HepG2 (cell line): Measurements from ENCODE around the gene NSUN2. TPM values are rescaled to one million over a fixed set of nuclear protein-coding genes. Genes with fewer than 3 reads are reported as not detected.

ENCODE experiments used
- ATAC-seq: fragments of 200-7000 bp; cut with Tn5 transposase; 3 replicates; pipeline ENCODE4 v1.9.1; 2020; ENCODE audit warnings: mild to moderate bottlenecking, moderate library complexity
- BruUV-seq: library from RNA; stranded (reverse); fragments of 400-500 nt; replicated peaks from 2 replicates; lab custom pipeline; 2021; lab: Mats Ljungman, UMichigan
- CTCF ChIA-PET: fragments of 300-600 bp; formaldehyde crosslinking; extraction: SDS; loops from one replicate; lab custom pipeline; 2021; ENCODE audit warnings: low total read pairs, inconsistent platforms, low intra/inter-chr PET ratio; lab: Yijun Ruan, JAX
- POLR2A ChIA-PET: fragments of 350-600 bp; sonication (Branson Sonifier 250); formaldehyde crosslinking; loops from one replicate; lab custom pipeline; 2020; ENCODE audit warnings: antibody characterized with exemption, inconsistent platforms; lab: Yijun Ruan, JAX
- DNase-seq: peaks from one replicate; pipeline ENCODE4 v3.0.0-alpha.2; 2015; ENCODE audit warnings: low spot score
- FAIRE-seq: peaks from 3 replicates; lab custom pipeline; 2011; peaks lifted over from hg19 to GRCh38; lab: Jason Lieb, UNC
- H2AFZ ChIP-seq: one replicate; pipeline ENCODE4 v1.6.1; 2011; ENCODE audit warnings: low read length, inconsistent platforms
- H3K27ac ChIP-seq: fragments of 300-600 bp; 3 replicates; pipeline ENCODE4 v1.8.0; 2011; ENCODE audit warnings: mixed run types, mild to moderate bottlenecking, mixed read lengths, low read length, inconsistent platforms; ENCODE audit not compliant: insufficient read depth; ENCODE audit errors: extremely low read length
- H3K27me3 ChIP-seq, 2 experiments: fragments of 200-600 bp in 1 of 2; 2 replicates in 1 of 2; 3 replicates in 1 of 2; pipeline versions ENCODE4 v1.6.0 to v1.8.0; 2011; ENCODE audit warnings: low read length in 2 of 2, mild to moderate bottlenecking in 2 of 2, moderate library complexity in 2 of 2, inconsistent platforms in 1 of 2; ENCODE audit not compliant: insufficient read depth in 2 of 2, control insufficient read depth in 1 of 2
- H3K36me3 ChIP-seq, 2 experiments: fragments of 200-600 bp in 1 of 2; replicated peaks in 1 of 2; 2 replicates in 1 of 2; 3 replicates in 1 of 2; pipeline versions ENCODE4 v1.5.1 to v1.8.0; 2011; ENCODE audit warnings: low read length in 2 of 2, inconsistent platforms in 1 of 2; ENCODE audit not compliant: insufficient read depth in 2 of 2, control insufficient read depth in 1 of 2
- H3K4me1 ChIP-seq: 2 replicates; pipeline ENCODE4 v1.5.1; 2012; ENCODE audit warnings: low read length, inconsistent platforms; ENCODE audit not compliant: insufficient read depth
- H3K4me2 ChIP-seq: 2 replicates; pipeline ENCODE4 v1.6.0; 2011; ENCODE audit warnings: low read depth, low read length, inconsistent platforms
- H3K4me3 ChIP-seq, 3 experiments: fragments of 200-600 bp in 1 of 3; sonication (generic), shearing (Covaris generic) in 1 of 3; replicated peaks in 1 of 3; 2 replicates each; pipeline ENCODE4 v1.5.1; 2011 to 2016; ENCODE audit warnings: low read length in 3 of 3, inconsistent platforms in 2 of 3, low read depth in 2 of 3, mild to moderate bottlenecking in 2 of 3, control low read depth in 1 of 3, mixed read lengths in 1 of 3; ENCODE audit not compliant: insufficient read depth in 1 of 3
- H3K79me2 ChIP-seq: one replicate; pipeline ENCODE4 v1.6.1; 2011; ENCODE audit warnings: low read length, inconsistent platforms; ENCODE audit not compliant: insufficient read depth
- H3K9ac ChIP-seq: 2 replicates; pipeline ENCODE4 v1.6.0; 2011; ENCODE audit warnings: mild to moderate bottlenecking, low read depth, low read length, inconsistent platforms; ENCODE audit not compliant: insufficient read depth
- H3K9me3 ChIP-seq: 2 replicates; pipeline ENCODE4 v1.5.1; 2012; ENCODE audit warnings: mild to moderate bottlenecking, low read length
- H4K20me1 ChIP-seq: 2 replicates; pipeline ENCODE4 v1.6.0; 2011; ENCODE audit warnings: inconsistent platforms, mild to moderate bottlenecking, low read length, moderate library complexity; ENCODE audit not compliant: insufficient read depth
- RXRB ChIP-seq: IDR thresholded peaks from 2 replicates; pipeline ENCODE4 v1.6.1; 2016; ENCODE audit warnings: borderline replicate concordance, missing genetic modification reagents, missing compliant biosample characterization
- TCF12 ChIP-seq, 2 experiments: fragments of 450-650 bp in 1 of 2; sonication (generic) in 1 of 2; formaldehyde crosslinking in 1 of 2; IDR thresholded peaks; 2 replicates each; pipeline versions ENCODE4 v1.6.1 to v1.8.0; 2017 to 2022; ENCODE audit warnings: antibody characterized with exemption in 1 of 2, mild to moderate bottlenecking in 1 of 2, missing genetic modification reagents in 1 of 2, moderate library complexity in 1 of 2
- ZMYM4 ChIP-seq: sonication (generic); formaldehyde crosslinking; IDR thresholded peaks from 2 replicates; pipeline ENCODE4 v1.8.1; 2023; ENCODE audit warnings: mild to moderate bottlenecking, missing genetic modification reagents
- ZNF136 ChIP-seq: sonication (generic); formaldehyde crosslinking; IDR thresholded peaks from 2 replicates; pipeline ENCODE4 v1.8.1; 2022; ENCODE audit warnings: low read depth, mild to moderate bottlenecking, moderate library complexity, missing genetic modification reagents
- WGBS: methylation state at CpG from one replicate; pipeline ENCODE4 v1.1.6; 2017; ENCODE audit warnings: low lambda C conversion rate; 5-methylcytosine and 5-hydroxymethylcytosine counted together
- in situ Hi-C: cut with HindIII; loops from 2 replicates; pipeline ENCODE4 v1.10.0; 2017; ENCODE audit warnings: low pct_unique_long_range_greater_than_20kb; ENCODE audit not compliant: extremely low pct_ligation_motif_present
- intact Hi-C: fragments of 100-400 bp; cut with micrococcal nuclease; formaldehyde crosslinking; loops from one replicate; pipeline ENCODE4 v1.10.0; 2022; ENCODE audit not compliant: unreplicated experiment
- polyA plus RNA-seq, 8 experiments: library from polyadenylated mRNA; depleted of rRNA in 3 of 8; stranded (reverse) in 7 of 8; unstranded in 1 of 8; fragments of >200 nt; fragmentation: Illumina TruSeq in 4 of 8; extraction: Trizol in 4 of 8; gene quantifications; 2 replicates each; pipeline versions ENCODE4 v1.2.1 to v1.2.3, GENCODE V29; 2011 to 2016; ENCODE audit warnings: low read depth in 4 of 8, missing spikeins in 1 of 8, mixed read lengths in 1 of 8; ENCODE audit not compliant: insufficient read depth in 1 of 8
- total RNA-seq, 5 experiments: library from RNA; depleted of rRNA; stranded (reverse); fragments of >200 nt; fragmentation: Illumina TruSeq; extraction: Trizol; gene quantifications; 2 replicates each; pipeline ENCODE4 v1.2.3, GENCODE V29; 2016; ENCODE audit warnings: low read depth in 1 of 5
- TF ChIP-seq, protein P1 (sequence below): sonication (generic); formaldehyde crosslinking; IDR thresholded peaks from 2 replicates; pipeline ENCODE4 v1.4.0; 2020; ENCODE audit warnings: missing genetic modification reagents, low read depth, mild to moderate bottlenecking, borderline replicate concordance
- TF ChIP-seq, protein P2 (sequence below): sonication (generic); formaldehyde crosslinking; IDR thresholded peaks from 2 replicates; pipeline ENCODE4 v1.9.0; 2021; ENCODE audit warnings: missing genetic modification reagents, mild to moderate bottlenecking, borderline replicate concordance

Gene NSUN2
- total and polyA plus RNA-seq, 2 of the 13 experiments (the other 11 are each of a cell fraction or from before 2014, with no cell fraction given): 51.7 to 69.1 TPM

DNA sequence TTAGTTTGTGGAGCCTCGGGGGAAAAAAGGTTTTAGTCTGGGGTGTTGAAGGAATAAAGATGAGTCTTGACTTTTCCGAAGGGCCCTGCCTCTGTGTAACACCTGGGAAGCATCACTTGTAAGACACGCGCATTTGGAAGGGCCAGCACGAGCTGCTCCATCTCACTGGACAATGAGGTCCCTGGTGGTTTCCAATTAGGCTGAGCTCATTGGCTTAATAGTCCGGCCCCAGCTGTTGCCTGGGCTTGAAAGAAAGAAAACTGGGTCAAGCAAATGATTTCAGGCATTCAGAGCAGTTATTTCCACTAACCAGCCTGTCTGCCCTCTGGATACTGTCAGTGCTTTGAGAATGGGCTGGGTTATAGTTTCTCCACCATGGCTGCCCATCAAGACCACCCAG, 64.5 kb downstream of the NSUN2 start:
- Histone ChIP-seq H3K27me3 (0 out of 5 replicates have a peak, but pooled peaks cover 0 to 1% of the 10 kb centered on the region in 2 experiments), H2AFZ (no peak overlapping the region), H4K20me1 (no peaks in the 10 kb centered on the region), H3K4me2 (no peak overlapping the region), H3K9me3 (no peaks in the 10 kb centered on the region), H3K27ac (no peak overlapping the region), H3K9ac (no peak overlapping the region), H3K4me1 (no peaks in the 10 kb centered on the region), H3K79me2 (no peaks in the 10 kb centered on the region), H3K4me3 (no peak overlapping the region), H3K36me3 (no peaks in the 10 kb centered on the region)
- FAIRE-seq (no peak), DNase-seq (no peak), ATAC-seq (no peak)
- CTCF ChIA-PET: no interaction called here
- POLR2A ChIA-PET: no interaction called here
- in situ Hi-C loops (loop anchor here (25.0 kb wide), 1 partner anchor 681 kb away; no protein-coding TSS in a partner anchor), intact Hi-C loops (no loop called here)
- no TSS peak for BruUV-seq
- 48% methylated on average over 6 of the region's 6 CpGs for WGBS
- no peak for TF ChIP-seq ZMYM4
- TF ChIP-seq, protein P1, sequence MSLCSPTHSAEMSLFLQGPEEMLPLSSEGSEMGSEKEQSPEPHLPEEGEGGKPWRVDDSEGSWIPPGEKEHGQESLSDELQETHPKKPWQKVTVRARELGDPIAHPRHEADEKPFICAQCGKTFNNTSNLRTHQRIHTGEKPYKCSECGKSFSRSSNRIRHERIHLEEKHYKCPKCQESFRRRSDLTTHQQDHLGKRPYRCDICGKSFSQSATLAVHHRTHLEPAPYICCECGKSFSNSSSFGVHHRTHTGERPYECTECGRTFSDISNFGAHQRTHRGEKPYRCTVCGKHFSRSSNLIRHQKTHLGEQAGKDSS (CRISPR knock-in tag): no peak
- TF ChIP-seq RXRB: no peak
- TF ChIP-seq ZNF136 (CRISPR knock-in tag): no peak
- TF ChIP-seq TCF12 (IDR thresholded peaks at IDR 0.05): no peak
- TF ChIP-seq TCF12 (CRISPR knock-in tag; IDR thresholded peaks at IDR 0.05): no peak
- TF ChIP-seq, protein P2, sequence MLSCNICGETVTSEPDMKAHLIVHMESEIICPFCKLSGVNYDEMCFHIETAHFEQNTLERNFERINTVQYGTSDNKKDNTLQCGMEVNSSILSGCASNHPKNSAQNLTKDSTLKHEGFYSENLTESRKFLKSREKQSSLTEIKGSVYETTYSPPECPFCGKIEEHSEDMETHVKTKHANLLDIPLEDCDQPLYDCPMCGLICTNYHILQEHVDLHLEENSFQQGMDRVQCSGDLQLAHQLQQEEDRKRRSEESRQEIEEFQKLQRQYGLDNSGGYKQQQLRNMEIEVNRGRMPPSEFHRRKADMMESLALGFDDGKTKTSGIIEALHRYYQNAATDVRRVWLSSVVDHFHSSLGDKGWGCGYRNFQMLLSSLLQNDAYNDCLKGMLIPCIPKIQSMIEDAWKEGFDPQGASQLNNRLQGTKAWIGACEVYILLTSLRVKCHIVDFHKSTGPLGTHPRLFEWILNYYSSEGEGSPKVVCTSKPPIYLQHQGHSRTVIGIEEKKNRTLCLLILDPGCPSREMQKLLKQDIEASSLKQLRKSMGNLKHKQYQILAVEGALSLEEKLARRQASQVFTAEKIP (CRISPR knock-in tag): no peak
